C4-2B (cell line): ENCODE data around the gene PPP1R14D.

Experiments used
- H3K27ac ChIP-seq: fragments of 450-650 bp; 2 replicates; pipeline ENCODE4 v1.5.1; 2017
- ZFX ChIP-seq: fragments of 450-650 bp; IDR thresholded peaks from 2 replicates; pipeline ENCODE4 v1.6.1; 2017
- TF ChIP-seq, protein P1 (sequence below): fragments of 450-650 bp; conservative IDR thresholded peaks from 2 replicates; pipeline ENCODE4 v1.5.1; 2017; ENCODE audit warnings: mild to moderate bottlenecking

Gene PPP1R14D

DNA sequence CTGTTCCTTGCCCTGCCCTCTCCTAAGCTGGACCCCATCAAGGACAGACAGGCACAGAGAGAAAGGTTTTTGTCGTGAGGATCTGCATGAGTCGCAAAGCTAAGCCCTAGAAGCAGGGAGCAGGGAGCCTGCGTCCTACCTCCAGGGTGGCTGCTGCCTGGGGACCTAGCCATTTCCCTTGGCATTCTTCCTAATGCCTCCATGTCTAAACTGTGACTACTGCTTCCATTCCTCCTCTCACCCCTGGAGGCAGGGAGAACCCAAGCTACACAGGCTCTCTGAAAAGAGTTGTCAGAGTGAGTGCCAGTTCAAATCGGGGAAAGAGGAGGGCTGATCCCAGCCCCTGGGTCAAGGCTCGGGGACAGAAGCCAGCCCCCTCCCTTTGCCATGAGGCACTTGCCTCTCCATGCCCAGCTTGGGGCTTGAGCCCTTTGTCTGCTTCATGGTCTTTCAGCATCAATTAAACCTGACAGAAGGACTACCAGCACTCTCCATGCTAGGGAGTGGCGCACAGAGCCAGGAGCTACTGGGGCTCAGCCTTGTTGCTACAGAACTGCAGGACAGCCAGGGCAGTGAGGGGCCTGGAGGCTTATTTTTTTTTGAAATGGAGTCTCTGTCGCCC lies 62.2 kb downstream of the PPP1R14D start:
- peak overlapping the region; percentile 82; the same call in 1 of the 2 replicates for H3K27ac ChIP-seq
- TF ChIP-seq, protein P1, sequence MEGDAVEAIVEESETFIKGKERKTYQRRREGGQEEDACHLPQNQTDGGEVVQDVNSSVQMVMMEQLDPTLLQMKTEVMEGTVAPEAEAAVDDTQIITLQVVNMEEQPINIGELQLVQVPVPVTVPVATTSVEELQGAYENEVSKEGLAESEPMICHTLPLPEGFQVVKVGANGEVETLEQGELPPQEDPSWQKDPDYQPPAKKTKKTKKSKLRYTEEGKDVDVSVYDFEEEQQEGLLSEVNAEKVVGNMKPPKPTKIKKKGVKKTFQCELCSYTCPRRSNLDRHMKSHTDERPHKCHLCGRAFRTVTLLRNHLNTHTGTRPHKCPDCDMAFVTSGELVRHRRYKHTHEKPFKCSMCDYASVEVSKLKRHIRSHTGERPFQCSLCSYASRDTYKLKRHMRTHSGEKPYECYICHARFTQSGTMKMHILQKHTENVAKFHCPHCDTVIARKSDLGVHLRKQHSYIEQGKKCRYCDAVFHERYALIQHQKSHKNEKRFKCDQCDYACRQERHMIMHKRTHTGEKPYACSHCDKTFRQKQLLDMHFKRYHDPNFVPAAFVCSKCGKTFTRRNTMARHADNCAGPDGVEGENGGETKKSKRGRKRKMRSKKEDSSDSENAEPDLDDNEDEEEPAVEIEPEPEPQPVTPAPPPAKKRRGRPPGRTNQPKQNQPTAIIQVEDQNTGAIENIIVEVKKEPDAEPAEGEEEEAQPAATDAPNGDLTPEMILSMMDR: no peak
- TF ChIP-seq ZFX: no peak
